DMS153 (cell line): ENCODE results near the gene PDLIM7.
A peak's percentile ranks its signal among the peaks of the same experiment; 100 is the strongest.
"Not testable (repeated sequence)": the region's sequence is repeated elsewhere in the genome, so short reads cannot be mapped to it uniquely, and the experiment has no call there.

ENCODE experiments used
- DNase-seq: peaks from one replicate; lab custom pipeline; 2025; lab: John Stamatoyannopoulos, UW

Gene PDLIM7

GRCh38 chr5:177497292-177498012 is at the start of gene PDLIM7:
PDLIM7 (minus strand) TSS chr5:177497604; CDS start chr5:177496512, 1,092 bp downstream.
- peak; percentile 74 for DNase-seq

GRCh38 chr5:177546258-177546741 is 48.9 kb upstream of the PDLIM7 start:
- DNase-seq, result no peak

- no peak for DNase-seq
Observed at GRCh38 chr5:177545487-177546257, 48.3 kb upstream of the PDLIM7 start.

- DNase-seq, result no peak
Observed at GRCh38 chr5:177542816-177543465, 45.5 kb upstream of the PDLIM7 start.

GRCh38 chr5:177540438-177540837 is 43.0 kb upstream of the PDLIM7 start:
- no peak for DNase-seq

- no peak for DNase-seq
Observed at GRCh38 chr5:177539411-177539810, 42.0 kb upstream of the PDLIM7 start.

GRCh38 chr5:177538876-177539275 is 41.5 kb upstream of the PDLIM7 start:
- DNase-seq, result no peak

- no peak for DNase-seq
Observed at GRCh38 chr5:177537389-177538361, 40.3 kb upstream of the PDLIM7 start.

- DNase-seq, result no peak
Observed at GRCh38 chr5:177536386-177536785, 39.0 kb upstream of the PDLIM7 start.

- no peak for DNase-seq
Observed at GRCh38 chr5:177535125-177535524, 37.7 kb upstream of the PDLIM7 start.

- DNase-seq, result not testable (repeated sequence)
Observed at GRCh38 chr5:177534433-177534832, 37.0 kb upstream of the PDLIM7 start.

- no peak for DNase-seq
Observed at GRCh38 chr5:177531209-177531940, 34.0 kb upstream of the PDLIM7 start.

- DNase-seq, result no peak
Observed at GRCh38 chr5:177530638-177531037, 33.2 kb upstream of the PDLIM7 start.

GRCh38 chr5:177529247-177530203 is 32.1 kb upstream of the PDLIM7 start:
- DNase-seq, result no peak

- DNase-seq, result no peak
Observed at GRCh38 chr5:177528631-177529030, 31.2 kb upstream of the PDLIM7 start.

- no peak for DNase-seq
Observed at GRCh38 chr5:177527595-177527994, 30.2 kb upstream of the PDLIM7 start.

GRCh38 chr5:177526791-177527190 is 29.4 kb upstream of the PDLIM7 start:
- DNase-seq, result no peak

GRCh38 chr5:177526191-177526590 is 28.8 kb upstream of the PDLIM7 start:
- DNase-seq, result no peak

- DNase-seq, result no peak
Observed at GRCh38 chr5:177524941-177525655, 27.7 kb upstream of the PDLIM7 start.
